HepG2 (cell line): ENCODE data around the gene GPR149. TPM values are rescaled to one million over a fixed set of nuclear protein-coding genes. Genes with fewer than 3 reads are reported as not detected.

Experiments used
- ATAC-seq: fragments of 200-7000 bp; cut with Tn5 transposase; 3 replicates; pipeline ENCODE4 v1.9.1; 2020; ENCODE audit warnings: mild to moderate bottlenecking, moderate library complexity
- BruUV-seq: library from RNA; stranded (reverse); fragments of 400-500 nt; replicated peaks from 2 replicates; lab custom pipeline; 2021; lab: Mats Ljungman, UMichigan
- CTCF ChIA-PET: fragments of 300-600 bp; formaldehyde crosslinking; extraction: SDS; loops from one replicate; lab custom pipeline; 2021; ENCODE audit warnings: low total read pairs, inconsistent platforms, low intra/inter-chr PET ratio; lab: Yijun Ruan, JAX
- POLR2A ChIA-PET: fragments of 350-600 bp; sonication (Branson Sonifier 250); formaldehyde crosslinking; loops from one replicate; lab custom pipeline; 2020; ENCODE audit warnings: antibody characterized with exemption, inconsistent platforms; lab: Yijun Ruan, JAX
- DNase-seq: peaks from one replicate; pipeline ENCODE4 v3.0.0-alpha.2; 2015; ENCODE audit warnings: low spot score
- FAIRE-seq: peaks from 3 replicates; lab custom pipeline; 2011; peaks lifted over from hg19 to GRCh38; lab: Jason Lieb, UNC
- H2AFZ ChIP-seq: one replicate; pipeline ENCODE4 v1.6.1; 2011; ENCODE audit warnings: low read length, inconsistent platforms
- H3K27ac ChIP-seq: fragments of 300-600 bp; 3 replicates; pipeline ENCODE4 v1.8.0; 2011; ENCODE audit warnings: mixed run types, mild to moderate bottlenecking, mixed read lengths, low read length, inconsistent platforms; ENCODE audit not compliant: insufficient read depth; ENCODE audit errors: extremely low read length
- H3K27me3 ChIP-seq, 2 experiments: fragments of 200-600 bp in 1 of 2; 2 replicates in 1 of 2; 3 replicates in 1 of 2; pipeline versions ENCODE4 v1.6.0 to v1.8.0; 2011; ENCODE audit warnings: low read length in 2 of 2, mild to moderate bottlenecking in 2 of 2, moderate library complexity in 2 of 2, inconsistent platforms in 1 of 2; ENCODE audit not compliant: insufficient read depth in 2 of 2, control insufficient read depth in 1 of 2
- H3K36me3 ChIP-seq, 2 experiments: fragments of 200-600 bp in 1 of 2; replicated peaks in 1 of 2; 2 replicates in 1 of 2; 3 replicates in 1 of 2; pipeline versions ENCODE4 v1.5.1 to v1.8.0; 2011; ENCODE audit warnings: low read length in 2 of 2, inconsistent platforms in 1 of 2; ENCODE audit not compliant: insufficient read depth in 2 of 2, control insufficient read depth in 1 of 2
- H3K4me1 ChIP-seq: 2 replicates; pipeline ENCODE4 v1.5.1; 2012; ENCODE audit warnings: low read length, inconsistent platforms; ENCODE audit not compliant: insufficient read depth
- H3K4me2 ChIP-seq: 2 replicates; pipeline ENCODE4 v1.6.0; 2011; ENCODE audit warnings: low read depth, low read length, inconsistent platforms
- H3K4me3 ChIP-seq, 3 experiments: fragments of 200-600 bp in 1 of 3; sonication (generic), shearing (Covaris generic) in 1 of 3; replicated peaks in 1 of 3; 2 replicates each; pipeline ENCODE4 v1.5.1; 2011 to 2016; ENCODE audit warnings: low read length in 3 of 3, inconsistent platforms in 2 of 3, low read depth in 2 of 3, mild to moderate bottlenecking in 2 of 3, control low read depth in 1 of 3, mixed read lengths in 1 of 3; ENCODE audit not compliant: insufficient read depth in 1 of 3
- H3K79me2 ChIP-seq: one replicate; pipeline ENCODE4 v1.6.1; 2011; ENCODE audit warnings: low read length, inconsistent platforms; ENCODE audit not compliant: insufficient read depth
- H3K9ac ChIP-seq: 2 replicates; pipeline ENCODE4 v1.6.0; 2011; ENCODE audit warnings: mild to moderate bottlenecking, low read depth, low read length, inconsistent platforms; ENCODE audit not compliant: insufficient read depth
- H3K9me3 ChIP-seq: 2 replicates; pipeline ENCODE4 v1.5.1; 2012; ENCODE audit warnings: mild to moderate bottlenecking, low read length
- H4K20me1 ChIP-seq: 2 replicates; pipeline ENCODE4 v1.6.0; 2011; ENCODE audit warnings: inconsistent platforms, mild to moderate bottlenecking, low read length, moderate library complexity; ENCODE audit not compliant: insufficient read depth
- CSRNP1 ChIP-seq: sonication (generic); formaldehyde crosslinking; IDR thresholded peaks from 2 replicates; pipeline ENCODE4 v1.8.1; 2023; ENCODE audit warnings: mild to moderate bottlenecking, missing genetic modification reagents
- DR1 ChIP-seq: sonication (generic); formaldehyde crosslinking; IDR thresholded peaks from 2 replicates; pipeline ENCODE4 v1.8.0; 2021; ENCODE audit warnings: mild to moderate bottlenecking, missing genetic modification reagents, inconsistent platforms
- MEIS2 ChIP-seq: sonication (generic); formaldehyde crosslinking; IDR thresholded peaks from 2 replicates; pipeline ENCODE4 v1.9.0; 2021; ENCODE audit warnings: mild to moderate bottlenecking, missing genetic modification reagents
- SIX4 ChIP-seq: sonication (generic); formaldehyde crosslinking; IDR thresholded peaks from 2 replicates; pipeline ENCODE4 v1.4.0; 2020; ENCODE audit warnings: missing genetic modification reagents
- ZBTB2 ChIP-seq: sonication (generic); formaldehyde crosslinking; IDR thresholded peaks from 2 replicates; pipeline ENCODE4 v1.8.0; 2022; ENCODE audit warnings: low read depth, missing genetic modification reagents
- ZMYM4 ChIP-seq: sonication (generic); formaldehyde crosslinking; IDR thresholded peaks from 2 replicates; pipeline ENCODE4 v1.8.1; 2023; ENCODE audit warnings: mild to moderate bottlenecking, missing genetic modification reagents
- ZNF251 ChIP-seq: sonication (generic); formaldehyde crosslinking; IDR thresholded peaks from 2 replicates; pipeline ENCODE4 v1.9.0; 2021; ENCODE audit warnings: mild to moderate bottlenecking, missing genetic modification reagents
- ZNF580 ChIP-seq: IDR thresholded peaks from 2 replicates; pipeline ENCODE4 v1.6.1; 2016; ENCODE audit warnings: low read depth, borderline replicate concordance
- WGBS: methylation state at CpG from one replicate; pipeline ENCODE4 v1.1.6; 2017; ENCODE audit warnings: low lambda C conversion rate; 5-methylcytosine and 5-hydroxymethylcytosine counted together
- in situ Hi-C: cut with HindIII; loops from 2 replicates; pipeline ENCODE4 v1.10.0; 2017; ENCODE audit warnings: low pct_unique_long_range_greater_than_20kb; ENCODE audit not compliant: extremely low pct_ligation_motif_present
- intact Hi-C: fragments of 100-400 bp; cut with micrococcal nuclease; formaldehyde crosslinking; loops from one replicate; pipeline ENCODE4 v1.10.0; 2022; ENCODE audit not compliant: unreplicated experiment
- polyA plus RNA-seq, 8 experiments: library from polyadenylated mRNA; depleted of rRNA in 3 of 8; stranded (reverse) in 7 of 8; unstranded in 1 of 8; fragments of >200 nt; fragmentation: Illumina TruSeq in 4 of 8; extraction: Trizol in 4 of 8; gene quantifications; 2 replicates each; pipeline versions ENCODE4 v1.2.1 to v1.2.3, GENCODE V29; 2011 to 2016; ENCODE audit warnings: low read depth in 4 of 8, missing spikeins in 1 of 8, mixed read lengths in 1 of 8; ENCODE audit not compliant: insufficient read depth in 1 of 8
- total RNA-seq, 5 experiments: library from RNA; depleted of rRNA; stranded (reverse); fragments of >200 nt; fragmentation: Illumina TruSeq; extraction: Trizol; gene quantifications; 2 replicates each; pipeline ENCODE4 v1.2.3, GENCODE V29; 2016; ENCODE audit warnings: low read depth in 1 of 5

GPR149 gene
- total and polyA plus RNA-seq, 2 of the 13 experiments (the other 11 are each of a cell fraction or from before 2014, with no cell fraction given) = not detected

GRCh38 chr3:154469585-154469984 is 39.6 kb upstream of the GPR149 start:
- ChIA-PET CTCF (no interaction called here), POLR2A (no interaction called here)
- Histone ChIP-seq H3K79me2 (no peaks in the 10 kb centered on the region), H2AFZ (no peak overlapping the region), H3K4me1 (no peaks in the 10 kb centered on the region), H4K20me1 (no peaks in the 10 kb centered on the region), H3K9ac (no peak overlapping the region), H3K9me3 (peaks cover 9% of the 10 kb centered on the region; the same call in 1 of the 2 replicates), H3K27ac (no peak overlapping the region), H3K36me3 (no peaks in the 10 kb centered on the region), H3K27me3 (no peaks in the 10 kb centered on the region), H3K4me3 (no peak overlapping the region), H3K4me2 (no peak overlapping the region)
- intact Hi-C loops = no loop called here
- ATAC-seq = no peak
- no peak for FAIRE-seq
- 48% methylated on average over 1 of the region's 1 CpG for WGBS
- DNase-seq = no peak
- in situ Hi-C loops = no loop called here
- no TSS peak for BruUV-seq
- TF ChIP-seq ZNF580 (CRISPR knock-in tag) = no peak
- TF ChIP-seq ZNF251 (CRISPR knock-in tag) = no peak
- TF ChIP-seq ZBTB2 (CRISPR knock-in tag) = no peak
- TF ChIP-seq ZMYM4 (CRISPR knock-in tag) = no peak
- TF ChIP-seq CSRNP1 = no peak
- no peak for TF ChIP-seq SIX4 (CRISPR knock-in tag)
- no peak for TF ChIP-seq MEIS2 (CRISPR knock-in tag)
- TF ChIP-seq DR1 (CRISPR knock-in tag) = no peak
